ENCODE data around the gene ZNF600.
"Not testable (repeated sequence)": the region's sequence is repeated elsewhere in the genome, so short reads cannot be mapped to it uniquely, and the experiment has no call there.

GRCh38 chr19:52741371-52741770 is 45.2 kb downstream of the ZNF600 start:
- not testable (repeated sequence) for TF ChIP-seq ZFP36L1 (CRISPR knock-in tag; IDR thresholded peaks at IDR 0.05); CTCF (CRISPR knock-in tag; IDR thresholded peaks at IDR 0.05); TCF7 (IDR thresholded peaks at IDR 0.05; ENCODE audit: low read depth); RBM39 (IDR thresholded peaks at IDR 0.05; ENCODE audit: low read depth, low read length, poor library complexity, severe bottlenecking); ZXDC (CRISPR knock-in tag; IDR thresholded peaks at IDR 0.05); NR2F6 (IDR thresholded peaks at IDR 0.05); NR2F6 (CRISPR knock-in tag; IDR thresholded peaks at IDR 0.05); HOMEZ (CRISPR knock-in tag; IDR thresholded peaks at IDR 0.05; ENCODE audit: low read depth); ZMAT5 (CRISPR knock-in tag; IDR thresholded peaks at IDR 0.05; ENCODE audit: borderline replicate concordance, low read depth); CCDC6 (CRISPR knock-in tag; IDR thresholded peaks at IDR 0.05); ZNF24 (IDR thresholded peaks at IDR 0.05); PAF1 (CRISPR knock-in tag; IDR thresholded peaks at IDR 0.05)

Measured in HepG2 (cell line).